ENCODE data around the gene ATP11A.

ATP11A gene

GRCh38 chr13:112689303-112690245, at the start of gene ATP11A:
Gene ATP11A (plus strand): TSS chr13:112690038. CDS start chr13:112690417, 379 bp downstream.
- peak within 1 kb of the TSS; percentile 83 for H3K9ac ChIP-seq (ENCODE audit: insufficient read length)
- H3K9me3 ChIP-seq (ENCODE audit: low read depth, low read length): no peaks in the 10 kb centered on the region
- no peak for DNase-seq (ENCODE audit: low read depth, low spot score)
- no peak within 1 kb of the TSS for H3K27ac ChIP-seq
- peak within 1 kb of the TSS; percentile 76 for H3K4me3 ChIP-seq
- H3K36me3 ChIP-seq (ENCODE audit: insufficient read depth, low read length): no peaks in the 10 kb centered on the region
- TF ChIP-seq FOXP2 (optimal IDR thresholded peaks at IDR 0.05; ENCODE audit: control extremely low read depth, extremely low read length, insufficient read depth): no peak
- TF ChIP-seq POLR2AphosphoS5 (IDR thresholded peaks at IDR 0.05; ENCODE audit: borderline replicate concordance, low read depth, low read length): peak; percentile 60; the same call in 1 of the 2 replicates
- TF ChIP-seq EZH2 (IDR thresholded peaks at IDR 0.05): no peak

- no peaks in the 10 kb centered on the region for H3K36me3 ChIP-seq (ENCODE audit: insufficient read depth, low read length)
- TF ChIP-seq EZH2 (IDR thresholded peaks at IDR 0.05) (no peak), FOXP2 (optimal IDR thresholded peaks at IDR 0.05; ENCODE audit: control extremely low read depth, extremely low read length, insufficient read depth) (no peak), POLR2AphosphoS5 (IDR thresholded peaks at IDR 0.05; ENCODE audit: borderline replicate concordance, low read depth, low read length) (no peak)
- no peak for DNase-seq (ENCODE audit: low read depth, low spot score)
- no peak overlapping the region for H3K27ac ChIP-seq
- no peaks in the 10 kb centered on the region for H3K9me3 ChIP-seq (ENCODE audit: low read depth, low read length)
- H3K4me3 ChIP-seq: no peak overlapping the region
- H3K9ac ChIP-seq (ENCODE audit: insufficient read length): no peak overlapping the region
Measured at GRCh38 chr13:112641456-112642089, 48.3 kb upstream of the ATP11A start.

GRCh38 chr13:112642090-112642460, 47.8 kb upstream of the ATP11A start:
- Histone ChIP-seq H3K9ac (ENCODE audit: insufficient read length) (no peak overlapping the region), H3K27ac (no peak overlapping the region), H3K9me3 (ENCODE audit: low read depth, low read length) (no peaks in the 10 kb centered on the region), H3K36me3 (ENCODE audit: insufficient read depth, low read length) (no peaks in the 10 kb centered on the region), H3K4me3 (no peak overlapping the region)
- TF ChIP-seq FOXP2 (optimal IDR thresholded peaks at IDR 0.05; ENCODE audit: control extremely low read depth, extremely low read length, insufficient read depth) (no peak), POLR2AphosphoS5 (IDR thresholded peaks at IDR 0.05; ENCODE audit: borderline replicate concordance, low read depth, low read length) (no peak), EZH2 (IDR thresholded peaks at IDR 0.05) (no peak)
- DNase-seq (ENCODE audit: low read depth, low spot score): no peak

GRCh38 chr13:112643759-112644459, 45.9 kb upstream of the ATP11A start:
- no peak overlapping the region for H3K27ac ChIP-seq
- H3K4me3 ChIP-seq: no peak overlapping the region
- no peak overlapping the region for H3K9ac ChIP-seq (ENCODE audit: insufficient read length)
- no peak for DNase-seq (ENCODE audit: low read depth, low spot score)
- H3K9me3 ChIP-seq (ENCODE audit: low read depth, low read length): no peaks in the 10 kb centered on the region
- no peaks in the 10 kb centered on the region for H3K36me3 ChIP-seq (ENCODE audit: insufficient read depth, low read length)
- TF ChIP-seq FOXP2 (optimal IDR thresholded peaks at IDR 0.05; ENCODE audit: control extremely low read depth, extremely low read length, insufficient read depth) (no peak), EZH2 (IDR thresholded peaks at IDR 0.05) (no peak), POLR2AphosphoS5 (IDR thresholded peaks at IDR 0.05; ENCODE audit: borderline replicate concordance, low read depth, low read length) (no peak)

GRCh38 chr13:112645327-112645914, 44.4 kb upstream of the ATP11A start:
- Histone ChIP-seq H3K9me3 (ENCODE audit: low read depth, low read length) (no peaks in the 10 kb centered on the region), H3K4me3 (no peak overlapping the region), H3K27ac (no peak overlapping the region), H3K9ac (ENCODE audit: insufficient read length) (no peak overlapping the region), H3K36me3 (ENCODE audit: insufficient read depth, low read length) (no peaks in the 10 kb centered on the region)
- DNase-seq (ENCODE audit: low read depth, low spot score): no peak
- no peak for TF ChIP-seq POLR2AphosphoS5 (IDR thresholded peaks at IDR 0.05; ENCODE audit: borderline replicate concordance, low read depth, low read length)
- no peak for TF ChIP-seq EZH2 (IDR thresholded peaks at IDR 0.05)
- TF ChIP-seq FOXP2 (optimal IDR thresholded peaks at IDR 0.05; ENCODE audit: control extremely low read depth, extremely low read length, insufficient read depth): no peak

GRCh38 chr13:112647256-112647655, 42.6 kb upstream of the ATP11A start:
- TF ChIP-seq EZH2 (IDR thresholded peaks at IDR 0.05): no peak
- no peak for TF ChIP-seq FOXP2 (optimal IDR thresholded peaks at IDR 0.05; ENCODE audit: control extremely low read depth, extremely low read length, insufficient read depth)
- no peak for TF ChIP-seq POLR2AphosphoS5 (IDR thresholded peaks at IDR 0.05; ENCODE audit: borderline replicate concordance, low read depth, low read length)
- H3K36me3 ChIP-seq (ENCODE audit: insufficient read depth, low read length): no peaks in the 10 kb centered on the region
- DNase-seq (ENCODE audit: low read depth, low spot score): no peak
- H3K4me3 ChIP-seq: no peak overlapping the region
- no peaks in the 10 kb centered on the region for H3K9me3 ChIP-seq (ENCODE audit: low read depth, low read length)
- no peak overlapping the region for H3K9ac ChIP-seq (ENCODE audit: insufficient read length)
- no peak overlapping the region for H3K27ac ChIP-seq

- Histone ChIP-seq H3K4me3 (no peak overlapping the region), H3K9ac (ENCODE audit: insufficient read length) (no peak overlapping the region), H3K36me3 (ENCODE audit: insufficient read depth, low read length) (no peaks in the 10 kb centered on the region), H3K27ac (no peak overlapping the region), H3K9me3 (ENCODE audit: low read depth, low read length) (no peaks in the 10 kb centered on the region)
- TF ChIP-seq FOXP2 (optimal IDR thresholded peaks at IDR 0.05; ENCODE audit: control extremely low read depth, extremely low read length, insufficient read depth) (no peak), EZH2 (IDR thresholded peaks at IDR 0.05) (no peak), POLR2AphosphoS5 (IDR thresholded peaks at IDR 0.05; ENCODE audit: borderline replicate concordance, low read depth, low read length) (no peak)
- DNase-seq (ENCODE audit: low read depth, low spot score): no peak
Measured at GRCh38 chr13:112648101-112648500, 41.7 kb upstream of the ATP11A start.
